Adipocyte (in vitro differentiated cells): ENCODE measurements around the gene SYNDIG1.

Source experiments
- DNase-seq: peaks from one replicate; pipeline ENCODE4 v3.0.0-alpha.2; 2015; ENCODE audit warnings: low read depth
- H3K27me3 ChIP-seq: replicated peaks from 2 replicates; pipeline ENCODE4 v1.7.0; 2013; ENCODE audit warnings: mild to moderate bottlenecking, low read length, moderate library complexity; ENCODE audit not compliant: control insufficient read depth, insufficient read depth
- H3K36me3 ChIP-seq: 2 replicates; pipeline ENCODE4 v1.7.0; 2013; ENCODE audit warnings: low read length, mild to moderate bottlenecking, moderate library complexity; ENCODE audit not compliant: control insufficient read depth, insufficient read depth, severe bottlenecking
- H3K4me1 ChIP-seq: 2 replicates; pipeline ENCODE4 v1.7.0; 2013; ENCODE audit warnings: mild to moderate bottlenecking, low read length, moderate library complexity; ENCODE audit not compliant: control insufficient read depth, insufficient read depth
- H3K4me3 ChIP-seq: 2 replicates; pipeline ENCODE4 v1.7.0; 2013; ENCODE audit warnings: mild to moderate bottlenecking, low read length, moderate library complexity
- H3K9ac ChIP-seq: 2 replicates; pipeline ENCODE4 v1.7.0; 2013; ENCODE audit warnings: mild to moderate bottlenecking, low read length, moderate library complexity
- H3K9me3 ChIP-seq: 2 replicates; pipeline ENCODE4 v1.7.0; 2013; ENCODE audit warnings: mild to moderate bottlenecking, low read length, moderate library complexity; ENCODE audit not compliant: control insufficient read depth

The SYNDIG1 gene

DNA sequence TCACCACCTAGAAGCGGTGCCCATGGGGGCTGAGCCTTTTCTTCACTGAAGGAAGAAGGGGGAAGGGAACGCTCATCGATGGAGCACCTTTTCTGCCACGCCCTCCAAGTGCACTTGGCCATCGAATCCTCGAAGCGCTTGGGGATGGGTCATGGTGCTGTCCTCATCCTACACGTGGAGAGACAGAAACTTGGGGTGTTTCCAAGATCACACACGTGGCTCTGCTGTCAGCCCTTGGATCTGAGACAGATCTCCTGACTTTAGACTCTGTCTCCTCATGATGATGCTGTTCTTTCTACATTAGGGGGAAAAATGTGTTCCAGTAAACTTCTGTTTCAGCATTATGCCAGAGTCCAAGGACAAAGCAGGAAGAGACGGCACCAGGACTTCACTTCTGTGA is 78.5 kb downstream of the SYNDIG1 start:
- no peak for DNase-seq
- Histone ChIP-seq H3K4me3 (no peak overlapping the region), H3K9ac (no peak overlapping the region), H3K9me3 (peaks cover 10% of the 10 kb centered on the region), H3K36me3 (peaks cover 9% of the 10 kb centered on the region), H3K27me3 (no peaks in the 10 kb centered on the region), H3K4me1 (no peaks in the 10 kb centered on the region)

DNA sequence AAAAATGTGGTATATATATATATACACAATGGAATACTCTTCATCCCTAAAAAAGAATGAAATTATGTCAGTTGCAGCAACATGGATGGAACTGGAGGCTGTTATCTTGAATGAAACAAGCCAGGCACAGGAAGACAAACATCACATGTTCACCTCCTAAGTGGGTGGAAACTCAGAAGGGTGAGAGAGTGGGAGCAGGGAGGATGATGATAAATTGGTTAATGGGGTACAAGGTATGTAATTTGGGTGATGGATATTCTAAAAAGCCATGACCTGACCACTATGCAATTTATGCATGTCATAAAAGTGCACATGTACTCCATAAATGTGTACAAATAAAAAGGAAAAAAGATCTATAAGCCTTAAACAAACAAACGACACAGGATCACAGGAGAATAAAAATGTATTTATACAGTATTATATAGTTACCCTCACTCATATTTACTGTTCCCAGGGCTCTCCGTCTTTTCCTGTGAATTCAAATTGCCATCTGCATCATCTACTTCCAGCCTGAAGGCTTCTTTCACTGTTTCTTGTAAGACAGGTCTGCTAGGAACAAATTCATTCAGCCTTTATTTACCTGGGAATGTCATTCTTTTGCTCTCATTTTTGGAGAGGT is 89.8 kb downstream of the SYNDIG1 start:
- Histone ChIP-seq H3K4me3 (no peak overlapping the region), H3K9me3 (peaks cover 7% of the 10 kb centered on the region), H3K4me1 (peaks cover 4% of the 10 kb centered on the region), H3K36me3 (peaks cover 5% of the 10 kb centered on the region), H3K9ac (no peak overlapping the region), H3K27me3 (no peaks in the 10 kb centered on the region)
- DNase-seq, result no peak

GRCh38 chr20:24560571-24561491 is 91.4 kb downstream of the SYNDIG1 start:
- Histone ChIP-seq H3K9ac (no peak overlapping the region), H3K9me3 (peaks cover 7% of the 10 kb centered on the region), H3K4me3 (no peak overlapping the region), H3K4me1 (peaks cover 4% of the 10 kb centered on the region), H3K36me3 (peaks cover 7% of the 10 kb centered on the region), H3K27me3 (no peaks in the 10 kb centered on the region)
- DNase-seq, result no peak

- peaks cover 7% of the 10 kb centered on the region for H3K9me3 ChIP-seq
- H3K27me3 ChIP-seq, result peaks cover 11% of the 10 kb centered on the region
- peaks cover 3% of the 10 kb centered on the region for H3K4me1 ChIP-seq
- H3K36me3 ChIP-seq, result peaks cover 4% of the 10 kb centered on the region
- no peak for DNase-seq
- H3K4me3 ChIP-seq, result no peak overlapping the region
- no peak overlapping the region for H3K9ac ChIP-seq
Observed at GRCh38 chr20:24565835-24566351, 96.5 kb downstream of the SYNDIG1 start.

DNA sequence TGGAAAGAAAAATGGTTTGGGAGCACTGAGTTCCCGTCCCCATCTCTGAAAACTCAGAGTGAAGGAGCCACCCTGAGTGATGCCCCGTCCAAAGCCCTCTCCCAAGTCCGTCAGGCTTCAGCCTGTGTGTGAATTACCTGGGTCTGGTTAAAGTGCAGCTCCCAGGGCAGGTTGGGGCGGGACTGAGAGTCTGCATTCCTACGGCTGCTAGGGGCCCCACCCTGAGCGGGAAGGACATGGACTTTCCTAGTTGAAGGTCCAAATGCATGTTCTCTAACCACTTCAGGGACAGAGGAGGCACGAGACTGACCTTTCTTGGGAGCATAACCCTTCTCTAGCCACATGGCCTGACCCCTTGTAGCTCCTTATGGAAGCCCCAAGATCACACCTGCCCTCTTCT is 97.2 kb downstream of the SYNDIG1 start:
- DNase-seq, result no peak
- Histone ChIP-seq H3K9ac (no peak overlapping the region), H3K27me3 (peaks cover 11% of the 10 kb centered on the region), H3K9me3 (peaks cover 7% of the 10 kb centered on the region), H3K36me3 (peaks cover 4% of the 10 kb centered on the region), H3K4me1 (no peaks in the 10 kb centered on the region), H3K4me3 (no peak overlapping the region)

- H3K27me3 ChIP-seq, result peaks cover 11% of the 10 kb centered on the region
Observed at GRCh38 chr20:24567508-24567907, 98.1 kb downstream of the SYNDIG1 start.

GRCh38 chr20:24568842-24569241 is 99.4 kb downstream of the SYNDIG1 start:
- Histone ChIP-seq H3K27me3 (peaks cover 11% of the 10 kb centered on the region), H3K9me3 (no peaks in the 10 kb centered on the region)
- no peak for DNase-seq

More at GRCh38 chr20:24567508-24567907, 98.1 kb downstream of the SYNDIG1 start:
- Histone ChIP-seq H3K9me3 (peaks cover 7% of the 10 kb centered on the region), H3K9ac (no peak overlapping the region), H3K4me1 (no peaks in the 10 kb centered on the region), H3K4me3 (no peak overlapping the region), H3K36me3 (peaks cover 4% of the 10 kb centered on the region)
- DNase-seq, result no peak

GRCh38 chr20:24571159-24571558 is 101.7 kb downstream of the SYNDIG1 start:
- Histone ChIP-seq H3K4me1 (no peaks in the 10 kb centered on the region), H3K36me3 (no peaks in the 10 kb centered on the region)

More at GRCh38 chr20:24568842-24569241, 99.4 kb downstream of the SYNDIG1 start:
- Histone ChIP-seq H3K36me3 (peaks cover 4% of the 10 kb centered on the region), H3K9ac (no peak overlapping the region), H3K4me3 (no peak overlapping the region), H3K4me1 (no peaks in the 10 kb centered on the region)

GRCh38 chr20:24572140-24572539 is 102.7 kb downstream of the SYNDIG1 start:
- H3K36me3 ChIP-seq, result no peaks in the 10 kb centered on the region
- DNase-seq, result no peak
- no peak overlapping the region for H3K4me3 ChIP-seq
- H3K27me3 ChIP-seq, result peaks cover 4% of the 10 kb centered on the region
- H3K9me3 ChIP-seq, result no peaks in the 10 kb centered on the region
- no peaks in the 10 kb centered on the region for H3K4me1 ChIP-seq
- no peak overlapping the region for H3K9ac ChIP-seq

More at GRCh38 chr20:24571159-24571558, 101.7 kb downstream of the SYNDIG1 start:
- H3K4me3 ChIP-seq, result no peak overlapping the region
- H3K9ac ChIP-seq, result no peak overlapping the region
- no peaks in the 10 kb centered on the region for H3K9me3 ChIP-seq
- peaks cover 11% of the 10 kb centered on the region for H3K27me3 ChIP-seq
- DNase-seq, result no peak

- Histone ChIP-seq H3K4me1 (no peaks in the 10 kb centered on the region), H3K4me3 (no peak overlapping the region), H3K36me3 (no peaks in the 10 kb centered on the region), H3K9me3 (no peaks in the 10 kb centered on the region), H3K9ac (no peak overlapping the region), H3K27me3 (peaks cover 4% of the 10 kb centered on the region)
- no peak for DNase-seq
Observed at GRCh38 chr20:24572862-24573261, 103.4 kb downstream of the SYNDIG1 start.

GRCh38 chr20:24573557-24573956 is 104.1 kb downstream of the SYNDIG1 start:
- peaks cover 3% of the 10 kb centered on the region for H3K27me3 ChIP-seq
- no peak for DNase-seq
- no peak overlapping the region for H3K9ac ChIP-seq
- H3K36me3 ChIP-seq, result no peaks in the 10 kb centered on the region
- no peaks in the 10 kb centered on the region for H3K4me1 ChIP-seq
- H3K9me3 ChIP-seq, result no peaks in the 10 kb centered on the region
- H3K4me3 ChIP-seq, result no peak overlapping the region
